ENCODE measurements around the gene PEX6.

Gene PEX6

DNA sequence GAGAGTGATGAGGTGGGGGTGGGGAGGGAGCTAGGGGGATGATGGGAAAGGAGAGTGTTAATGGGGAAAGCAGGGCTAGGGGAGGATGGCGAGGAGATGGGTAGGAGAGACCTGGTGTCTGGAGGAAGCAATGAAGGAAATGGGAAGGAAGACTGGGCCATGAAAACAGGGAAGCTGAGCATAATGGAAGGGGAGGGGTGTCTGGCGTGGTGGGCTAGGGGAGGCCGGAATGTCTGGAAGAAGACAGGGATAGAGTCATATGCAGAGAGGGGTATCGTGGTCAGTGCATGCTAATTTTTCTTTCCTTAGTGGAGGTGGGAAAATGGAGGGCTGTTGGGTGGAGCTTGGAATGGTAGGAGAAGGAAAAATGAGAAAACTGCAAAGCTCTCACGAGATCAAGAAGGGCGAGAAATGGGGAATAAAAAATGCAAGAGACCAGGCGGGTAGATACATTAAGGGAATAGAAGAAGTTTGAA, 35.5 kb upstream of the PEX6 start:
- Histone ChIP-seq H3K27ac (ENCODE audit: low read depth, low read length) (peak overlapping the region; percentile 23), H3K4me3 (ENCODE audit: low read depth in 1 of 2, low read length in 2 of 2) (peak overlapping the region; percentile 87 to 95), H3K4me1 (ENCODE audit: control insufficient read depth in 1 of 2, insufficient read depth in 2 of 2, low read length in 2 of 2) (peaks cover 27 to 34% of the 10 kb centered on the region in 2 donors), H3K9ac (ENCODE audit: low read depth in 1 of 2, low read length in 2 of 2) (peak overlapping the region; percentile 66 to 84), H3K9me3 (ENCODE audit: control insufficient read depth in 1 of 2, low read length in 2 of 2) (no peaks in the 10 kb centered on the region), H3K36me3 (ENCODE audit: control insufficient read depth in 1 of 2, insufficient read depth in 2 of 2, low read length in 2 of 2) (peaks cover 35 to 53% of the 10 kb centered on the region in 2 donors), H3K27me3 (ENCODE audit: control insufficient read depth in 1 of 2, insufficient read depth in 2 of 2, low read length in 2 of 2) (no peaks in the 10 kb centered on the region)

DNA sequence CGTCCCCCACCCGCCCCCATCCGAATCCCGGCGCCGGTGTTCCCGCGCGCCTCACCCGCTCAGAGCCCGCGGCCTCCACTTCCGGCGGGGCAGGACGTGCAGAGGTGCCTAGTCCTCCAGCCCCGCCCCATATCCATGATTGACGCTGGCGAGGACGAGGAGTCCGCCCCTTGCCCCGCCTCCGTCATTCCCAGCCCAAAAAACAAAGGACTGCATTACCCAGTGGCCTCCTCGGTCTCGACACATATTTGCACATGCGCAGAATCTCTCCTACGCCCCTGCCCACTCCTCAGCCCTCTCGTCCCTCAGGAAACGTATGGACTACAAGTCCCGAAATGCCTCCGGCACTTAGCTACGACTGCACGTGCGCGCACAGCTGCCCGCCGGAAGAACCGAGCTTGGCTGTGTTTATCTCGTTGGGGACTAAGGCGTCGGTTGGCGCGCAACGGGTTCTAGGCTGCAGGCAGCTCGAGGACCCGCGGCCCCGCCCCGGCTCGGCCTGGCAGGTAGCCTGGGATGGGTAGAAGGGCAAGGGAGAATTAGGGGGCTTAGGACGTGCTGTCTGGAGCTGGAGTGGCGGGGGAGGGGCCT, 35.0 kb upstream of the PEX6 start, which contains the start of the genes KLHDC3 and MEA1:
Gene KLHDC3 (plus strand): TSS at position 407 of the 591 bp plus-strand sequence. CDS start 2,944 bp downstream, outside the sequence.
Gene MEA1 (minus strand): TSS at position 104 of the 591 bp plus-strand sequence. CDS start 133 bp downstream, outside the sequence.
- Histone ChIP-seq H3K27ac (ENCODE audit: low read depth, low read length) (peak within 1 kb of the TSS; percentile 23), H3K27me3 (ENCODE audit: control insufficient read depth in 1 of 2, insufficient read depth in 2 of 2, low read length in 2 of 2) (no peaks in the 10 kb centered on the region), H3K36me3 (ENCODE audit: control insufficient read depth in 1 of 2, insufficient read depth in 2 of 2, low read length in 2 of 2) (peaks cover 36 to 54% of the 10 kb centered on the region in 2 donors), H3K4me3 (ENCODE audit: low read depth in 1 of 2, low read length in 2 of 2) (peak within 1 kb of the TSS; percentile 87 to 95), H3K9ac (ENCODE audit: low read depth in 1 of 2, low read length in 2 of 2) (peak within 1 kb of the TSS; percentile 73 to 84), H3K4me1 (ENCODE audit: control insufficient read depth in 1 of 2, insufficient read depth in 2 of 2, low read length in 2 of 2) (peaks cover 27 to 34% of the 10 kb centered on the region in 2 donors), H3K9me3 (ENCODE audit: control insufficient read depth in 1 of 2, low read length in 2 of 2) (no peaks in the 10 kb centered on the region)

DNA sequence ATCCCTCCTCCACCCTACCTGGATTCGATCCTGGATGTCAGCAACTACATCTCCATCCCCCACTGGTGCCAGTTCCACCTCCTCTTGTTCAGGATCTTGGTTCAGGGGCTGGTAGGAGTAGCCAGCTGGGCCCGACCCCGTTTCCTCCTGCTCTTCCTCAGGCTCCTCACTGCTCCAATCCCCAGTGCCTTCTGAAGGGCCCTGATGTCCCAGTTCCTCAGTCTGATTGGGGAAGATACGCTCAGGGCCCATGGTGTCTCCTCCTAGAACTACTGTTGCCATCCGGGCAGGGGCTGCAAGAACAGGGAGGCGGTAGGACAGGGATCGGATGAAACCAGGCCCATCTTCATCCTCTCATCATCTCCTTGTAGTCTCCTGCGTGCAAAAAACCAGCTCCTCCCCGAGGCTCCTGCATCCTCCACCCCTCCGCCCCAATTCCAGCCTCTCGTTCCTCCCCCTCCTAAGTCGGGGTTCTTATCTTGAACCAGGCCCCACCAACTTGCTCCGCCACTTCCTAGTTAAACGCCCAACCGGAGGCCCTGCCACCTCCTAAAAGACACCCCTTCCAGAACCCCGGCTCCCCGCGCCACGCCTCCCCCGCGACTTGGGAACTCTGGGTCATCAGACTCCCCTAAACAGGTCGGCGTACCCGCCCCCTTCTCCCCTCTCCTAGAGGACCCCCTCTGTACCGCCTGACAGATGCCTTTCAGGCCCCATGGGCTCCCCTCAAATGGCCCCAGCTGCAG, 34.3 kb upstream of the PEX6 start:
- Histone ChIP-seq H3K9me3 (ENCODE audit: control insufficient read depth in 1 of 2, low read length in 2 of 2) (no peaks in the 10 kb centered on the region), H3K4me1 (ENCODE audit: control insufficient read depth in 1 of 2, insufficient read depth in 2 of 2, low read length in 2 of 2) (peaks cover 27 to 34% of the 10 kb centered on the region in 2 donors), H3K4me3 (ENCODE audit: low read depth in 1 of 2, low read length in 2 of 2) (peak overlapping the region; percentile 80 to 87), H3K27ac (ENCODE audit: low read depth, low read length) (no peak overlapping the region), H3K36me3 (ENCODE audit: control insufficient read depth in 1 of 2, insufficient read depth in 2 of 2, low read length in 2 of 2) (peaks cover 37 to 54% of the 10 kb centered on the region in 2 donors), H3K27me3 (ENCODE audit: control insufficient read depth in 1 of 2, insufficient read depth in 2 of 2, low read length in 2 of 2) (no peaks in the 10 kb centered on the region), H3K9ac (ENCODE audit: low read depth in 1 of 2, low read length in 2 of 2) (peak overlapping the region; percentile 73 to 76)

DNA sequence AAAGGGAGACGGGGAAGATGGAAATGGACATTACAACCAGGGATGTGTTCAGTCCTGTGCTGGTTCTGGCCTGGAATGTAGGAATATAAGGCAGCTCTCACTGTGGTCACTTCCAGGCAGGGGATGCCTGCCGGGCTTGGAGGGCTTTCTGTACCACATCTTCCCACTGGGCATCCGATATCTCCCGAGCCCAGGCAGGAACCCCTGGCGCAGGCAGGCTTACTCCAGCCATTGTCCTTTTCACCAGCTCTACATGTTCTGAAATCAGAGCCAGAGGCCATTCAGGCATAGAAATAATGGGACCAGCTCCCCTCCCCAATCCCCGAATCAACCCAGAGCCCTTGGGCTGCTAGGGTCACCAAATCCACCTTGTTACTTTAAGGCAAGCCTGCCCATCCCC, 33.4 kb upstream of the PEX6 start:
- peaks cover 33 to 54% of the 10 kb centered on the region in 2 donors for H3K36me3 ChIP-seq (ENCODE audit: control insufficient read depth in 1 of 2, insufficient read depth in 2 of 2, low read length in 2 of 2)
- peak overlapping the region; percentile 73 to 76 for H3K9ac ChIP-seq (ENCODE audit: low read depth in 1 of 2, low read length in 2 of 2)
- H3K27me3 ChIP-seq (ENCODE audit: control insufficient read depth in 1 of 2, insufficient read depth in 2 of 2, low read length in 2 of 2) = no peaks in the 10 kb centered on the region
- H3K4me1 ChIP-seq (ENCODE audit: control insufficient read depth in 1 of 2, insufficient read depth in 2 of 2, low read length in 2 of 2) = peaks cover 27 to 34% of the 10 kb centered on the region in 2 donors
- no peaks in the 10 kb centered on the region for H3K9me3 ChIP-seq (ENCODE audit: control insufficient read depth in 1 of 2, low read length in 2 of 2)
- no peak overlapping the region for H3K27ac ChIP-seq (ENCODE audit: low read depth, low read length)
- peak overlapping the region in 1 of 2 donors; percentile 80 for H3K4me3 ChIP-seq (ENCODE audit: low read depth in 1 of 2, low read length in 2 of 2)

DNA sequence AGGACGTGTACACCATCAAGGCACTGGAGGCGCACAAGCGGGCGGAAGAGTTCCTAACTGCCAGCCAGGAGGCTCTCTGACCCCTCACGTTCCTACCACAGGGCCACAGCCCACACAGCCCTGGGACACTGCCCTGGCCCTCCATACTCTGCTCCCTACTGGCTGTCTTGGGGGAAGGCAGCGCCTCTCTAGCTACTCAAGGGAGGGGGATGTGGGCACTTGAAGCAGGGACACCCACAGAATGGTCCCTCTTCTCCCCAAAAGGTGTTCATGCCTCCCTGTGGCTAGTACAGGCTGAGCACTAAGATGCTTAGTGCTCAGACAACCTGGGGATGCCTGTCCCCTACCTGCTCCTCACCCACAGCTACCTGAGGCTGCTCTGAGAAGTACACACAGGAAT, 32.2 kb upstream of the PEX6 start:
- peaks cover 38 to 59% of the 10 kb centered on the region in 2 donors for H3K36me3 ChIP-seq (ENCODE audit: control insufficient read depth in 1 of 2, insufficient read depth in 2 of 2, low read length in 2 of 2)
- H3K27me3 ChIP-seq (ENCODE audit: control insufficient read depth in 1 of 2, insufficient read depth in 2 of 2, low read length in 2 of 2) = no peaks in the 10 kb centered on the region
- no peaks in the 10 kb centered on the region for H3K9me3 ChIP-seq (ENCODE audit: control insufficient read depth in 1 of 2, low read length in 2 of 2)
- no peak overlapping the region for H3K4me3 ChIP-seq (ENCODE audit: low read depth in 1 of 2, low read length in 2 of 2)
- H3K4me1 ChIP-seq (ENCODE audit: control insufficient read depth in 1 of 2, insufficient read depth in 2 of 2, low read length in 2 of 2) = peaks cover 22 to 28% of the 10 kb centered on the region in 2 donors
- no peak overlapping the region for H3K9ac ChIP-seq (ENCODE audit: low read depth in 1 of 2, low read length in 2 of 2)
- H3K27ac ChIP-seq (ENCODE audit: low read depth, low read length) = no peak overlapping the region

DNA sequence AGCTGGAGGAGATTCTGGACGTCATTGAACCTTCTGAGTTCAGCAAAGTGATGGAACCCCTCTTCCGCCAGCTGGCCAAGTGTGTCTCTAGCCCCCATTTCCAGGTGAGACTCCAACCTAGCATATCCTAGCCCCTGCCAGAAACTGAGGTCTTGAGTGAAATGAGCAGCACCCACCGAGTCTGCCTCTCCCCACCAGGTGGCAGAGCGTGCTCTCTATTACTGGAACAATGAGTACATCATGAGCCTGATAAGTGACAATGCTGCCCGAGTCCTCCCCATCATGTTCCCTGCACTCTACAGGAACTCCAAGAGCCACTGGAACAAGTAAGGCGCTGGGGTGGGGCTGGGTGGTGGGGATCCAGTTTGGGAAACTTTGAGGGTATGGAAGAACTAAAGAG, 30.1 kb upstream of the PEX6 start:
- H3K9ac ChIP-seq (ENCODE audit: low read depth in 1 of 2, low read length in 2 of 2) = no peak overlapping the region
- H3K9me3 ChIP-seq (ENCODE audit: control insufficient read depth in 1 of 2, low read length in 2 of 2) = no peaks in the 10 kb centered on the region
- peaks cover 11 to 14% of the 10 kb centered on the region in 2 donors for H3K4me1 ChIP-seq (ENCODE audit: control insufficient read depth in 1 of 2, insufficient read depth in 2 of 2, low read length in 2 of 2)
- no peak overlapping the region for H3K4me3 ChIP-seq (ENCODE audit: low read depth in 1 of 2, low read length in 2 of 2)
- H3K36me3 ChIP-seq (ENCODE audit: control insufficient read depth in 1 of 2, insufficient read depth in 2 of 2, low read length in 2 of 2) = peaks cover 42 to 65% of the 10 kb centered on the region in 2 donors
- H3K27ac ChIP-seq (ENCODE audit: low read depth, low read length) = no peak overlapping the region
- no peaks in the 10 kb centered on the region for H3K27me3 ChIP-seq (ENCODE audit: control insufficient read depth in 1 of 2, insufficient read depth in 2 of 2, low read length in 2 of 2)

DNA sequence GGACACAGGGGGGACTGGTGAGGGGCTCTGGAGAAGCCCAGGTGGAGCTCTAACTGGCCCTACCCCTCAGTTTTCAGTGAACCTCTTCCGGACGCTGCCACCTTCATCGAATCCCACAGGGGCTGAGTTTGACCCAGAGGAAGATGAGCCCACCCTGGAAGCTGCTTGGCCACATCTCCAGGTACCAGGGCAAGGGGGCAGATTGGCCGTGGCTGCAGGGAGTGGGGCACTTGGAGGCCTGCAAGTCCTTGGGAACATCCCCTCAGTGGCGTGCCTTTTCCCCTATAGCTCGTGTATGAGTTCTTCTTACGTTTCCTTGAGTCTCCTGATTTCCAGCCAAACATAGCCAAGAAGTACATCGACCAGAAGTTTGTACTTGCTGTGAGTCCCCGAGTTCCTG, 28.1 kb upstream of the PEX6 start:
- no peak overlapping the region for H3K4me3 ChIP-seq (ENCODE audit: low read depth in 1 of 2, low read length in 2 of 2)
- no peak overlapping the region for H3K9ac ChIP-seq (ENCODE audit: low read depth in 1 of 2, low read length in 2 of 2)
- peaks cover 42 to 62% of the 10 kb centered on the region in 2 donors for H3K36me3 ChIP-seq (ENCODE audit: control insufficient read depth in 1 of 2, insufficient read depth in 2 of 2, low read length in 2 of 2)
- H3K27ac ChIP-seq (ENCODE audit: low read depth, low read length) = no peak overlapping the region
- peaks cover 0 to under 1% of the 10 kb centered on the region in 2 donors for H3K4me1 ChIP-seq (ENCODE audit: control insufficient read depth in 1 of 2, insufficient read depth in 2 of 2, low read length in 2 of 2)
- no peaks in the 10 kb centered on the region for H3K27me3 ChIP-seq (ENCODE audit: control insufficient read depth in 1 of 2, insufficient read depth in 2 of 2, low read length in 2 of 2)
- no peaks in the 10 kb centered on the region for H3K9me3 ChIP-seq (ENCODE audit: control insufficient read depth in 1 of 2, low read length in 2 of 2)

DNA sequence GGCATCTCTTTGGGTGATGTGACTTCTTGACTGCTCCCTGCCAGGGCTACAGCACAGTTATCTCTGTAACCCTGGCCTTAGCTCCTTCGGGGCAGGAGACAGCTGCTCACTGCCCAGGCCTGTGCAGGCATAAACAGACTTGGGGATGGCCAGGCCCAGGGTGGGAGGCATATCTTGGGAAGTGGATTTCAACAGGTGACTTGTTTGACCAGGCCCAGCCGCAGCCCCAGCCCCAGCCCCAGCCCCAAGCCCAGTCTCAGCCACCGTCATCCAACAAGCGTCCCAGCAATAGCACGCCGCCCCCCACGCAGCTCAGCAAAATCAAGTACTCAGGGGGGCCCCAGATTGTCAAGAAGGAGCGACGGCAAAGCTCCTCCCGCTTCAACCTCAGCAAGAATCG, 27.3 kb upstream of the PEX6 start:
- no peak overlapping the region for H3K9ac ChIP-seq (ENCODE audit: low read depth in 1 of 2, low read length in 2 of 2)
- H3K36me3 ChIP-seq (ENCODE audit: control insufficient read depth in 1 of 2, insufficient read depth in 2 of 2, low read length in 2 of 2) = peaks cover 38 to 53% of the 10 kb centered on the region in 2 donors
- H3K27ac ChIP-seq (ENCODE audit: low read depth, low read length) = no peak overlapping the region
- no peaks in the 10 kb centered on the region for H3K4me1 ChIP-seq (ENCODE audit: control insufficient read depth in 1 of 2, insufficient read depth in 2 of 2, low read length in 2 of 2)
- H3K9me3 ChIP-seq (ENCODE audit: control insufficient read depth in 1 of 2, low read length in 2 of 2) = no peaks in the 10 kb centered on the region
- no peaks in the 10 kb centered on the region for H3K27me3 ChIP-seq (ENCODE audit: control insufficient read depth in 1 of 2, insufficient read depth in 2 of 2, low read length in 2 of 2)
- no peak overlapping the region for H3K4me3 ChIP-seq (ENCODE audit: low read depth in 1 of 2, low read length in 2 of 2)

DNA sequence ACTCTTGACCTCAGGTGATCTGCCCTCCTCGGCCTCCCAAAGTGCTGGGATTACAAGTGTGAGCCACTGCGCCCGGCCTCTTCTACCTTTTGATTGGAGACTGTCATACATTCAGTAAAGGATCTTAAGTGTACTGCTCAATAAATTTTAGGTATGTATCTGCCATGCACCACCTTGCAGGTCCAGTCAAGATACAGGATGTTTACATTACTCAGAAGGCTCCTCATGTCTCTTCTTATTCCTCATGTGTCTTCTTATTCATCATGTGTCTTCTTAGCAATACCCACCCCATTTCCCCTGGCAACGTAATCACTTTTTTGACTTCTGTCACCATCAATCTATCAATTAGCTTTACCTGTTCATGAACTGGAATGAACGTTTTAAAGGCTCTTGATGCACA, 26.9 kb upstream of the PEX6 start:
- Histone ChIP-seq H3K27me3 (ENCODE audit: control insufficient read depth in 1 of 2, insufficient read depth in 2 of 2, low read length in 2 of 2) (no peaks in the 10 kb centered on the region), H3K9me3 (ENCODE audit: control insufficient read depth in 1 of 2, low read length in 2 of 2) (no peaks in the 10 kb centered on the region), H3K9ac (ENCODE audit: low read depth in 1 of 2, low read length in 2 of 2) (no peak overlapping the region), H3K36me3 (ENCODE audit: control insufficient read depth in 1 of 2, insufficient read depth in 2 of 2, low read length in 2 of 2) (peaks cover 38 to 49% of the 10 kb centered on the region in 2 donors), H3K27ac (ENCODE audit: low read depth, low read length) (no peak overlapping the region), H3K4me1 (ENCODE audit: control insufficient read depth in 1 of 2, insufficient read depth in 2 of 2, low read length in 2 of 2) (no peaks in the 10 kb centered on the region), H3K4me3 (ENCODE audit: low read depth in 1 of 2, low read length in 2 of 2) (no peak overlapping the region)

DNA sequence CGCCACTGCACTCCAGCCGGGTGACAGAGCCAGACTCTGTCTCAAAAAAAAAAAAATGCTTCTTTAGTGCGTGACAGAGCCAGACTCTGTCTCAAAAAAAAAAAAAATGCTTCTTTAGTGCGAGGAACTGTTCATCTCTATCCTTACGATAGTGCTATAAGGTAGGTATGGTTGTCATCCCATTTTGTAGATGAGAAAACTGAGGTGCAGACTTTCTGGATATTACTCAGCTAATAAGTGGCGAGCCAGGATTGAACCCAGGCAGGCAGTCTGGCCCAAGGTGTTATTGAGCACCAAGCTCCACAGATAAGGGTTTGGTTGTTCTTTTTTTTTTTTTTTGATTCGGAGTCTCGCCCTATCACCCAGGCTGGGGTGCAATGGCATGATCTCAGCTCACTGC, 22.9 kb upstream of the PEX6 start:
- Histone ChIP-seq H3K4me1 (ENCODE audit: control insufficient read depth in 1 of 2, insufficient read depth in 2 of 2, low read length in 2 of 2) (no peaks in the 10 kb centered on the region), H3K9ac (ENCODE audit: low read depth in 1 of 2, low read length in 2 of 2) (no peak overlapping the region), H3K27me3 (ENCODE audit: control insufficient read depth in 1 of 2, insufficient read depth in 2 of 2, low read length in 2 of 2) (no peaks in the 10 kb centered on the region), H3K9me3 (ENCODE audit: control insufficient read depth in 1 of 2, low read length in 2 of 2) (no peaks in the 10 kb centered on the region), H3K36me3 (ENCODE audit: control insufficient read depth in 1 of 2, insufficient read depth in 2 of 2, low read length in 2 of 2) (peaks cover 11 to 13% of the 10 kb centered on the region in 2 donors), H3K27ac (ENCODE audit: low read depth, low read length) (no peak overlapping the region), H3K4me3 (ENCODE audit: low read depth in 1 of 2, low read length in 2 of 2) (no peak overlapping the region)

All from duodenal mucosa (tissue), 2 donors.